HG03460 (cell line): Measurements from ENCODE around the gene CLEC16A.

ENCODE experiments used
- ATAC-seq: cut with Tn5 transposase; IDR thresholded peaks from one replicate; pipeline ENCODE4 v1.9.1; 2021; ENCODE audit not compliant: unreplicated experiment

Gene CLEC16A

DNA sequence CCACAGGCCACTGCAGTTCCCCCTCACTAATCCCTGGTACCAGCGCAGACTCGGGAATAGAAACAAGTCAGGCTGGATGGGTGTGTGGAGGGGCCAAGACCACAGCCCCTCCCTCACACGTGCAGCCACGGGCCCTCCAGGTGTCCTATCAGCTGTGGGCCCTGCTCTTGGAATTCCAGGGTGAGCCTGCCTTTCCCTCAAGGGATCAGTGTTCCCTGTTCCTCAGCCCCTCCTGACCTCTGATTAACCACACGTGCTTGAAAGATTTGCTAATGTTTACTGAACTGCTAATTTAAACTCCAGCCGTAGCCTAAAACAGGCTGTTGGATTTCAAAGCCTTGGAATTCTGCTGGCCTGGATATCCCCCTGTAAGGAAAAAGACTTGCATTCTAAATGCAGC, 165.2 kb downstream of the CLEC16A start:
- no peak for ATAC-seq

DNA sequence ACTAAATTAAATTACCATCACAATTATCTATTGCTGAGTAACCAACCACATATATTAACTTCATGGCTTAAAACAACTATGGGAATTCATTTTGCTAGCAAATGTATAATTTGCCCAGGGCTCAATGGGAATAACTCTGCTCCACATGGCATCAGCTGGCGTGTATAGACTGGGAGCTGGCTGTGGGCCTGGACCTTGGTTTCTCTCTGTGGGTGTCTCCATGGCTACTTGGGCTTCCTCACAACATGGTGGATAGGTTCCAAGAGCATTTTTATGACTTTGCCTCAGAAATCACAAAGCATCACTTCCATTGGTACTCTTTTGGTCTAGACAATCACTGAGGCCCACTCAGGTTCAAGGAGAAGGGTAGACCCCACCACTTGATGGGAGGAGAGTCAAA, 166.8 kb downstream of the CLEC16A start:
- no peak for ATAC-seq

GRCh38 chr16:11111856-11112634, 167.7 kb downstream of the CLEC16A start:
- ATAC-seq: no peak

GRCh38 chr16:11112723-11113348, 168.5 kb downstream of the CLEC16A start:
- ATAC-seq: no peak

- ATAC-seq: no peak
Measured at GRCh38 chr16:11114366-11115164, 170.2 kb downstream of the CLEC16A start.

- ATAC-seq: no peak
Measured at GRCh38 chr16:11117576-11118211, 173.3 kb downstream of the CLEC16A start.

DNA sequence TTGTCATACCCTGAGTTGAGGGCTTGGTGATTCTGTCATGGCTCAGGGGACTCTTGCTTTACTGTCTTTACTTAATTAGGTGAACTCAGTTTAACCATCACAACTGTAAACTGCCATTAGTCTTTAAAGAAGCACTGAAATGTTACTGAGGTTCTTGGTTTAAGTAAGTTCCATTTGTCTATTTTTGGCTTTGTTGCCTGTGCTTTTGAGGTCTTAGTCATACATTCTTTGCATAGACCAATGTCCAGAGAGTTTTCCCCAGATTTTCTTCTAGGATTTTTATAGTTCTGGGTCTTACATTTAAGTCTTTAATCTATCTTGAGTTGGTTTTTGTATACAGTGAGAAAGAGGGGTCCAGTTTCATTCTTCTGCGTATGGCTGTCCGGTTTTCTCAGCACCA, 174.1 kb downstream of the CLEC16A start:
- no peak for ATAC-seq

DNA sequence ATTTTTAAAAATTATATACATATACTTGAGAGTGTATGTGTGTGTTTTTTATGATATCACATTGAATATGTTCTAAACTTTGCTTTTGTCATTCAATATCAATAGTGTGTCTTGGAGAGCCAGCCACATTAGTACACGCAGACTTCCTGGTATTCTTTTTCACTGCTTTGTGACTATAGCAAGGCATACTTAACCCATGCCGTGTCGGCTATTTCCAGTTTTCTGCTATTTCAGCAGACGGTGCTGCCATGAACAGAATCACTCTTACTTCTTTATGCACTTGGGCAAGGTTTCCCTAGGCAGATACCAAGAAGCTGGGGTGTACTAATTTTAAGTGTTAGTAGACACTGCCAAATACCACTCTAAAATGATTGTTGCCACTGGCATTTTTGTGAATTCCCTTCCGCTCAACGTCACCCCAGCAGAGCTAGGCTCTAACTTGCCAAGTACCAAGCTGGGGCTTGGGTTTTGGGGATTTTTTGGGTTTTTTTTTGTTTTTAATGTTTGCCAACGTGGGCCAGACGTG, 176.8 kb downstream of the CLEC16A start:
- ATAC-seq: no peak

DNA sequence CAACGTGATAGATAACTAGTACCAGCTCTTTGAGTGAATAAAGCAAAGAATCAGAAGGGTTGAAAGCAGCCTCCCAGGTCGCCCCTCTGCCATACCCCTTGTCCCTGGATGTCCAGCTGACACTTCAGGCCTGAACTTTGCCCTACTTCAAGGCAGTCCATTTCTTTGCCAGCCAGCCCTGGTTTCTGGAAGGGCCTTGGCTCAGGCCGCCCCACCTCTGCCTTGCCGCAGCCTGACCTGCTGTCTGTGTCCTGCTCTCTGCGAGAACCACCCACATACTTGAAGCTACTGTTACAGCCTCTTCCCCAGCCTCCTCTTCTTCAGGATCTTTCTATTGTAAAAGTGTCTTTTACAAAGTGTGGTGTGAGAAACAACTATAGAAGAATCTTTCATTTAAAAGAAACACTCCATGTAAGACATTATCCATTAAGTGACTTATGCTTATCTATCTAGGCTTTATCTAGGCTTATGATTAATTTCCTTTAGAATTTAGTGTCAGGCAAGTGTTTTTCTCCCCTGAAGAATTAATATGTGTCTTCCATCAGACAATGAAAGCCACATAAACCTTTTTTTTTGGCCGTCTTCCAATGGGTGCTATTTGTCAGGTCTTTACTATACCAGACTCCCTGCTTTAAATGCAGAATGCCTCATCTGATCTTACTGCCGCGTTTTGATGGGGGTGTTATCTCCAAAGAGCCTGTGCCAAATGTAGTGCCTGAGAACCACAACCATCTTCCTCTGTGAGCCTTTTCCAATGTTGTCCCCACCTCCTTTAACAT, 177.7 kb downstream of the CLEC16A start:
- ATAC-seq: no peak

GRCh38 chr16:11123666-11124065, 179.3 kb downstream of the CLEC16A start:
- no peak for ATAC-seq

DNA sequence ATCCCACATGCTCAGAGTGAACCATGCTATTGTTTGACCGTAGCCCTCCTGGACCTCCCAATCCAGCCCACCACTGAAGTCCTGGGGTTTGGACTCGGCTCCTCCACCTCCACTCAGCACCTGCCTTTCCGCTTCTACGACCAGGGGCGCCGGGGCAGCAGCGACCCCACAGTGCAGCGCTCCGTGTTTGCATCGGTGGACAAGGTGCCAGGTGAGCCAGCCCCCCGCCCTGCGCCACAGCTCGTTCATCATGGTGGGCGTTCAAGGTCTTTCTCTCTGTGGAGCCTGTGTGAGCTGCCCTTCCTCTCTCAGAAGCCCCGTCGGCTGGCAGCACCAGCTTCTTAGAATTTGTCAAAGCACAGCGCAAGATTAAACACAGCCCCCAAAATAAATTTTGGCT, 181.6 kb downstream of the CLEC16A start:
- no peak for ATAC-seq

- ATAC-seq: no peak
Measured at GRCh38 chr16:11126399-11127054, 182.2 kb downstream of the CLEC16A start.

GRCh38 chr16:11127610-11128195, 183.3 kb downstream of the CLEC16A start:
- ATAC-seq: no peak

DNA sequence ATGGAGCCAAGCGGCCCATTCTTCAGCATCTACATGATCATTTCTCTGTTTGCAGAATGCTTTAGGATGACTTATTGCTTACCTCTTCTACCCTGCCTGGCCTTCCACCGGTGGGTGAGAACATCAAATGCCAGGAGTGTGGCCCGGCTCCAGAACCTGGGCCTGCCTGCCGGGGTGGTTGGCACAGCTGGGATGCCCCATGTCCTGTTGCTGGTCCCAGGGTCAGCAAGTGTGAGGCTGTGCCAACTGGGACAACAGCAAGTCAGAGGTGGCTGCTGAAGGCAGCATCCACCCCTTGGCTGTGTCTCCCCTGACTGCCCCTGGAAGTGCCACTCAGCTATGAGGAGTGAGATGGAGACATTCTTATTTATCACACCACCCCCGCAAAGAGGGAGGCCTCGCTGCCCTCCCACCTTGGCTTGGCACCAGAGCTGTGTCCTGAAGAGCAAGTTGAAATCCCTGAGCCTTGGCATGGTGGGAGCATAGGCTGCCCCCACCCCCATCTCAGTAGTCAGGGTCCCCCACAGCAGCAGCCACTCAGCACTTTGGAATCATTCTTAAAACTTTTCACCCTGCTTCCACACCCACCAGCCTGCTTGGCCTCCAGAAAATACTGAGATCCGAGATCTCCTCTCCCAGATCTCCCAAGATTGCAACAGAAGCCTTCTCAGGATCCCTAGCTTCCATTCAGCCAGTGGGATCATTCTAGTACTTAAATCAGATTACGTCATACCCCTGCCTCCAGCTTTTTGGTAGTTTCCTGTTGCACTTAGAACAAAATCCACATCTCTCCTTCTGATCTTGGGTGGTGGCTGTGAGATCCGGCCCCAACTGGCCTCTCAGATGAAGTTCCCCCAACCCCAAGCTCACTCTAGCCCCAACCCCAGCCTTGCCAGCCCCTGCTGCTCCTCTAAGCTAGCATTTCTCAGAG, 184.1 kb downstream of the CLEC16A start:
- ATAC-seq: no peak

GRCh38 chr16:11129378-11129781, 185.0 kb downstream of the CLEC16A start:
- ATAC-seq: no peak

DNA sequence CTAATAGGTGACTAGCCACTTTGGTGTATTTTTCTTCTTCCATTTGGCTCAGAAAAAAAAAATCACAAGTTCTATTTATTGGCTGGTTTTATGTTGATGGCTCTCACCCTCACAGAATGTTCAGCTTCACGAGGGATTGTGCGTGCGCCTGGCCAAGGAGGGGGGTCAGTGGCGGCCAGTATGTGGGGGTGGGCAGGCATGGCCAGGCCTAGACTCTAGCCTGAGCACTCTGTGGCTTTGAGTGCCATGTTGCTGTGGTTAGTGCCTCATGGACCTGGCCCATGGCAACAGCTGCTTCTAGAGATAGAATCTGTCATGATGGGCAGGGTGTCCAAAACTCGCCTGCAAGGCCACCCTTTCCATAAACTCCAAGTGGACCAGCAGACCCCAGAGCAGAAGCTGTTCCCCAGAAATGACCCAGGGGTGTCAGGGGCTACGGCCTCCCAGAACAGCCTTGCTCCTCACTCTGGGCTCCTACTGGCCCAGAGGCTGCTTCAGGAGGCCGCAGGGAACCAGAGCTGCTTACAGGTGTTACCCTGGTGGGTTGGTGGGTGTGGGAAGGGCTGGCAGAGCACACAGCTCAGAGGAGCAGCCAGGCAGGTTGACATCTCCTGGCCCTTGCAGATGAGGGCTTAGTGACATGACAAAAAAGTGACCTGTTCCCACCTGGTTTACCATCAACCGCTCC, 186.8 kb downstream of the CLEC16A start:
- no peak for ATAC-seq

DNA sequence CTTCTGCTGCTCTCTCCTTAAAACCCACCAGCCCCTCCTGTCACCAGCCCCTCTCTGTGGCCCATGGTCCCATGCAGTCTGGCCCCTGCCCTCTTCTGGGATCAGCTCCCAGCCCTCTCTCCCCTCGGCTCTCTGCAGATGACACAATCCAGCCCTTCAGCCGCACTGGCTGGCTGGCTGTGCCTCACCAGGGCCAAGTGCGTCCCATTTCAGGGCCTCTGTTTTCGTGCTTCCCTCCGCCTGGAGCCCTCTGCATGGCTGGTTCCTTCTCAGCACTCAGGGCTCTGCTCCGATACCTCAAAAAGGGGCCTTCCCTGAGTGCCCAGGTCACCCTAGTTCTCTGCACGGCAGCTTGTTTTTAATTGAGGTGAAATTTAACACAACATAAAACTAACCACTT, 187.3 kb downstream of the CLEC16A start:
- no peak for ATAC-seq
